ENCODE results near the gene MICAL3. TPM values are rescaled to one million over a fixed set of nuclear protein-coding genes. Genes with fewer than 3 reads are reported as not detected.

The MICAL3 gene
- total RNA-seq, 1 donor from 2014 or later: 47.9 TPM

DNA sequence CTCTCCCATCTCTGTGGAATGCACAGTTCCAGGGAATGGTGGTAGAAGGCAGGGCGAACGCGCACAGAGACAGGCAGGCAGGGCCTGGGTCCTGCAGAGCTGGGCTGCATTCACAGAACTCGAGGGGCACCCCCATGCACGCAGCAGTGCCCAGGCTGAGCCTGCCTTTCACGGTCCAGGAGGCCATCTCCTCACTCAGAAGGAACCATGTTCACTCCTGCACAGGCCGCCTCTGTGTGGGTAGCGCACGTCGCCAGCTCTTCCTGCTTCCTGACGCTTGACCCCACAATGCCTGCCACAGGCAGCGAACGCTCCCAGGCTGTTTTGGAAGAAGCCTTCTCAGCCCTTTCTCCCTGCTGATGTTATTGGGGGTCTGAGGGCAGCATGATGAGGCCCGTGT lies 151.2 kb downstream of the MICAL3 start:
- Mint-ChIP-seq H3K9me3 (ENCODE audit: unreplicated experiment) (no peaks in the 10 kb centered on the region), H3K36me3 (ENCODE audit: unreplicated experiment) (peaks cover 21% of the 10 kb centered on the region), H3K4me1 (ENCODE audit: unreplicated experiment) (no peaks in the 10 kb centered on the region), H3K4me3 (ENCODE audit: unreplicated experiment) (no peak overlapping the region), H3K27ac (ENCODE audit: unreplicated experiment) (no peak overlapping the region), H3K27me3 (ENCODE audit: unreplicated experiment) (no peaks in the 10 kb centered on the region)
- TF ChIP-seq, protein P1, sequence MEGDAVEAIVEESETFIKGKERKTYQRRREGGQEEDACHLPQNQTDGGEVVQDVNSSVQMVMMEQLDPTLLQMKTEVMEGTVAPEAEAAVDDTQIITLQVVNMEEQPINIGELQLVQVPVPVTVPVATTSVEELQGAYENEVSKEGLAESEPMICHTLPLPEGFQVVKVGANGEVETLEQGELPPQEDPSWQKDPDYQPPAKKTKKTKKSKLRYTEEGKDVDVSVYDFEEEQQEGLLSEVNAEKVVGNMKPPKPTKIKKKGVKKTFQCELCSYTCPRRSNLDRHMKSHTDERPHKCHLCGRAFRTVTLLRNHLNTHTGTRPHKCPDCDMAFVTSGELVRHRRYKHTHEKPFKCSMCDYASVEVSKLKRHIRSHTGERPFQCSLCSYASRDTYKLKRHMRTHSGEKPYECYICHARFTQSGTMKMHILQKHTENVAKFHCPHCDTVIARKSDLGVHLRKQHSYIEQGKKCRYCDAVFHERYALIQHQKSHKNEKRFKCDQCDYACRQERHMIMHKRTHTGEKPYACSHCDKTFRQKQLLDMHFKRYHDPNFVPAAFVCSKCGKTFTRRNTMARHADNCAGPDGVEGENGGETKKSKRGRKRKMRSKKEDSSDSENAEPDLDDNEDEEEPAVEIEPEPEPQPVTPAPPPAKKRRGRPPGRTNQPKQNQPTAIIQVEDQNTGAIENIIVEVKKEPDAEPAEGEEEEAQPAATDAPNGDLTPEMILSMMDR (IDR thresholded peaks at IDR 0.05): no peak
- no peak for DNase-seq (ENCODE audit: extremely low spot score, unreplicated experiment)

DNA sequence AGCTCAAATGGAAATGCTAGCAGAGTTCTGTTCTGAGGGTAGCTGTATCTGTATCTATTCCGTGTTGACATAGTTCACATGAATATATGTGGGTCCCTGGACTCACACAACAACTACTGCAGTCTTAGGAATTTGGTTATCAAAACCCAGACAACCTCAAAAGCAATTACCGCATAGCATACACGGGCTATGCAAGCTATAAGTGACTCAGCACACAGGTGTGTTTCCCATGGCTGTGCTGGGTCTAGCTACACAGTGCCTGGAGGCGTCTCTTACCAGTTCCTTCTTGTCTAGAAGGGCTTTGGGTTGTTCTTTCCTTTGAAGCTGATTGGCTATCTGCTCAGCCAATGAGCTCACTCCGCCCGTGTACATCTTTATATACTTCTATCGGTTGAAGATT lies 151.9 kb downstream of the MICAL3 start:
- DNase-seq (ENCODE audit: extremely low spot score, unreplicated experiment): no peak
- no peaks in the 10 kb centered on the region for H3K27me3 Mint-ChIP-seq (ENCODE audit: unreplicated experiment)
- H3K4me1 Mint-ChIP-seq (ENCODE audit: unreplicated experiment): peaks cover 2% of the 10 kb centered on the region
- H3K4me3 Mint-ChIP-seq (ENCODE audit: unreplicated experiment): no peak overlapping the region
- TF ChIP-seq, protein P1 (IDR thresholded peaks at IDR 0.05): no peak
- H3K27ac Mint-ChIP-seq (ENCODE audit: unreplicated experiment): no peak overlapping the region
- peaks cover 21% of the 10 kb centered on the region for H3K36me3 Mint-ChIP-seq (ENCODE audit: unreplicated experiment)
- no peaks in the 10 kb centered on the region for H3K9me3 Mint-ChIP-seq (ENCODE audit: unreplicated experiment)

DNA sequence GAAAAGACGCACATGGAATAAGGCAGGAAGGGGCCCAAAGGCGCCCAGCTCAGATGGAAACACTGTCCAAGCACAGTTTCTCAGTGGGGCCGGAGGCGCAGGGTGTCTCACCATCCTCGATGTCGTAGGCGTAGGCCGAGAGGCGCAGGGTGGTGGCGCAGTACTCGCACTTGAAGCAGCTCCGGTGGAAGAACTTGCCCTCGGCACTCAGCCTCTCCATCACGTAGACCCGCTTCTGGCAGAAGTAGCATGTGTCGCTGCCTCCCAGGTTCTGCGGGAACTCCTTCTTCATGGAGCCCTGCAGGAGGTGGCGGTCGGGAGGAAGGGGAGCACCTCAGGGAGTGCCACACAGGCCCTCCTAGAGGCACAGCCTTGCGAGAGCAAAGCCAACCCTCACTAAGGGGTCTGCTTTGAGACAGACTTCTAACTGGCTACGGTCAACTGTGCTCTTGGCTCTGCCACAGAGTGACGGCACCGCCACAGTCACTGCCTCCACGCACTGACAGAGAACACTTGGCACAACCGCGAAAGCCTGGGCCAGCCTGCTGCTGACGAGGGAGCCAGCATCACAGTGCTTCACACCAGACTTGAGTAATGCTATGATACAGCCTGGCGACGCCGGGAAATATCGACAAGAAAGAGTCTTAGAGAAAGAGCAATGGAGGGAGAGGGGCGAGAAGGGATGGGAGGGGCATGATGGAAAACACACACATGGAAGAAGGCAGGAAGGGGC lies 152.5 kb downstream of the MICAL3 start:
- Mint-ChIP-seq H3K36me3 (ENCODE audit: unreplicated experiment) (peaks cover 21% of the 10 kb centered on the region), H3K4me3 (ENCODE audit: unreplicated experiment) (no peak overlapping the region), H3K27ac (ENCODE audit: unreplicated experiment) (no peak overlapping the region), H3K4me1 (ENCODE audit: unreplicated experiment) (peaks cover 2% of the 10 kb centered on the region), H3K27me3 (ENCODE audit: unreplicated experiment) (no peaks in the 10 kb centered on the region), H3K9me3 (ENCODE audit: unreplicated experiment) (no peaks in the 10 kb centered on the region)
- TF ChIP-seq, protein P1 (IDR thresholded peaks at IDR 0.05): no peak
- DNase-seq (ENCODE audit: extremely low spot score, unreplicated experiment): no peak

DNA sequence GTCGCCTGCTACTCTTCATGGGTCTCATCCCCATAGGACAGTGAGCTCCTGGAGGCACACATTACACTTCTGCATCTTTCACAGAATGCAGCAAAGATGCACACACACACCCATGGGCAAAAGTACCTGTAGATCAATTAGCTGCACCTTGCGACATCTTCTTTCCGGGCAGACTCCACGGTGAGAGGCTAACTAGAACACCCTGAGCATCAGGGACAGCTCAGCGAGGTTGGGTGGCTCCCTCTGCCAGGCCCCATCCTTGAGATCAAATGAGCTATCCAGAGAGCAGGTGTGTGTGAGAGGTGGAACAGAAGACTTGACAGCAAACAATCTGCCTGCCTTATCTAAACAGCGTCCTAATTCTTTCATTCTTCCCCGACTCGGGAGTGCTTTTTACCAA lies 154.0 kb downstream of the MICAL3 start:
- H3K4me1 Mint-ChIP-seq (ENCODE audit: unreplicated experiment): peaks cover 2% of the 10 kb centered on the region
- TF ChIP-seq, protein P1 (IDR thresholded peaks at IDR 0.05): no peak
- no peaks in the 10 kb centered on the region for H3K27me3 Mint-ChIP-seq (ENCODE audit: unreplicated experiment)
- no peak overlapping the region for H3K4me3 Mint-ChIP-seq (ENCODE audit: unreplicated experiment)
- H3K27ac Mint-ChIP-seq (ENCODE audit: unreplicated experiment): no peak overlapping the region
- H3K36me3 Mint-ChIP-seq (ENCODE audit: unreplicated experiment): peaks cover 21% of the 10 kb centered on the region
- no peak for DNase-seq (ENCODE audit: extremely low spot score, unreplicated experiment)
- H3K9me3 Mint-ChIP-seq (ENCODE audit: unreplicated experiment): no peaks in the 10 kb centered on the region

DNA sequence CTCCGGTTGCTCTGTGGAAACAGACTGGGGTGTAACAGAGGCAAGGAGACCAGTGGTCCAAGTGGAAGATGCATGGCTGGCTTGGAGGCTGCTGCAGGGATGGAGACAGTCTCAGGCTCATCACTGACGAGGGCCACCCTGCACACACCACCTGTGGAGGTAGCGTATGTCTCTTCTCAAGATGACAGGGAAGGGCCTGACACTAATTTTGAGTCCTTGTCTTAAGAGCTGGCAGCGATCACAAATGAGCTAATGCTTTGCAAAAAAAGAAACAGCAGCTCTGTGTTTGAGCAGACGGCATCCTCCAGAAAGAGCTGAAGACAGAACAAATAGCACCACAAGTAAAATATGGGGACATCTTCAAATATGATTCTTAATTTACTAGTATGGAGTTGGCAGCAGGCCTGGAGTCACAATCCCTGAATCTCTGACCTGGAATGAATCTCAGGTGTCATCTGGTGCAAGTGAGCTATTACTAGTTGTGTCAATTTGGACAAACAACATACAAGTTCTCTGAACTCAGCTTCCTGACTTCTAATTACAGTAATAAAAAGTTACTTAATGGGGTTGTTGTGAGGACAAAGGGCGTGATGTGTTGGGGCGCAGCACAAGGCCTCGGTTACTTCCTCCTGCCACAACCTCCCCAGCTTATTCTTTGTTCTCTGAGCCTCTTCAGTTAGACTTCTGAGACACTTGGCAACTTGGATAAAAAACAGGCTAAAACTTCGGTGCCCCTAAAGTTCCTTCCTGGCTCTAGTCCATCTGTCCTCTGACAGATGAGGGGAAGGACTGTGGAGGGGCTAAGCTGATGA lies 154.9 kb downstream of the MICAL3 start:
- Mint-ChIP-seq H3K4me3 (ENCODE audit: unreplicated experiment) (no peak overlapping the region), H3K27ac (ENCODE audit: unreplicated experiment) (no peak overlapping the region), H3K27me3 (ENCODE audit: unreplicated experiment) (no peaks in the 10 kb centered on the region), H3K36me3 (ENCODE audit: unreplicated experiment) (peaks cover 16% of the 10 kb centered on the region), H3K9me3 (ENCODE audit: unreplicated experiment) (no peaks in the 10 kb centered on the region), H3K4me1 (ENCODE audit: unreplicated experiment) (peaks cover 2% of the 10 kb centered on the region)
- TF ChIP-seq, protein P1 (IDR thresholded peaks at IDR 0.05): no peak
- DNase-seq (ENCODE audit: extremely low spot score, unreplicated experiment): no peak

Measured in osteocyte (in vitro differentiated cells).